ENCODE results near the gene CYP4F8.
"Not testable (repeated sequence)": the region's sequence is repeated elsewhere in the genome, so short reads cannot be mapped to it uniquely, and the experiment has no call there.

Gene CYP4F8

DNA sequence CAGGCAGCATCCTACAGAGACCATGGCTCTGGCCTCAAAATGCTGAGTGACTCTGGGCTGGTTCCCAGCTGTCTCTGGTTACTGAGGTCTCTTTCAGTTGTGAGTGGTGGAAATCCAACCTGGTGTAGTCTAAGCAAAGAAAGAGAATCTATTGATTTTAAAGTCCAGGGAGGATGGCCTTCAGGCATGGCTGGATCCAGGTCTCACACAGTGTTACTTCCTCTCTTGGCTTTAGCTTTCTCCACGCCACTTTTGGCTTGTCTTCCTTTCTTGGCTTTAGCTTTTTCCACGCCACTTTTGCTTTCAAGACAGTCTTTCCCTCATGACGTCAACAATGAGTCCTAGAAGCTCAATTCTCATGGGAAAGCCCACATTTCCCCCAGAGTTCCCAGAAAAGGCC, 29.8 kb downstream of the CYP4F8 start:
- DNase-seq (ENCODE audit: low spot score), result no peak

DNA sequence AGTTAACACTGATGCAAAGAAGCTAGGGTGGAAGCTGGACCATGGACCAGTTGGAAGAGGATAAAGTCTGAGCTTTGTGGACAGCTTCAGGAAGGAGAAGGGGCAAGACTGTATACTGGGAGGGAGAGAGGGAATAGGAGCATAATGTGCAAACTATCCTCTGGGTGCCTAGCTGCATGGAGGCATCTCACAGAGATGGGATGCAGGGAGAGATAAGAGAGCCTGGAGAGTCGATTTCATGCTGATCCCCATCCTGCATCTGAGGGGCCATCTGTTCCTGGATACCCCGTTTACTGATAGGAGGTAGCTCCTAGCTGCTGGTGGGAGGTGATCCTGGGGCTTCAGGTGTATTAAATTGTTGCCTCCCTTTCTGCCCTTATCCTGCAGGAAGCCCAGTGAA, 34.5 kb downstream of the CYP4F8 start:
- no peak for DNase-seq (ENCODE audit: low spot score)

DNA sequence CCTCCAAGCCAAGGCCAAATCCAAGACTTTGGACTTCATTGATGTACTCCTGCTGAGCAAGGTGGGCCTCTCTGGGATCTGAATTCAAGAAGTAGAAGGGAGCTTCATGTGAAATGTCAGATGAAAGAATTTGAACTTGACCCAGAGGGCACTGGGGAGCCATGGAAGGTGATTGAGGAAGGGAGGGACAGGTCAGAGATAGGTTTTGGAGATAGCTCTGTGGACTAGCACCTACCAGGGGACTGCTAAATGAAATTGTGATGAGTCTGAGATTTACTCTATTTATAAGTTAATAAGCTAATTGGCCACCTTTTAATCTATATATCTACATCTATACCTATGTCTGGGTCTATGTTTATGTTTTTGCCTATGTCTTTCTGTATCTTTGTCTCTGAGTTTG, 35.1 kb downstream of the CYP4F8 start:
- not testable (repeated sequence) for DNase-seq (ENCODE audit: low spot score)

DNA sequence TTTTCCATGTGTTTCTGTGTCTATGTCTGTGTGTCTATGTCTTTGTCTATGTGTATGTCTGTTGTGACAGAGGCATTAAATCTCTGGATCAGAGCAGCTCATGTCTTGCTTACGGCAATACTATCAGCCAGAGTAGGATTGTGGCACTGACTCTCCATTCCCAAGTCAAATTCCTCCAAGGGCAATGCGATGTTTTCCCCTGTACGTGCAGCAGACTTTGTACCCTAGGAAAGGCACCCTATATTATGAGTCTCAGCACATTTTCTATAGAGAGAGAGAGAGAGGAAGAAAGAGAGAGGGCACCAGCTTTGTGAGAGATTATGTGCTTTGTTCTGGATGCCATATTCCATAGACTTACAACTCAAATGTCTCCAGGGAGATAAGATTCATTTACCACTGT, 36.8 kb downstream of the CYP4F8 start:
- no peak for DNase-seq (ENCODE audit: low spot score)

DNA sequence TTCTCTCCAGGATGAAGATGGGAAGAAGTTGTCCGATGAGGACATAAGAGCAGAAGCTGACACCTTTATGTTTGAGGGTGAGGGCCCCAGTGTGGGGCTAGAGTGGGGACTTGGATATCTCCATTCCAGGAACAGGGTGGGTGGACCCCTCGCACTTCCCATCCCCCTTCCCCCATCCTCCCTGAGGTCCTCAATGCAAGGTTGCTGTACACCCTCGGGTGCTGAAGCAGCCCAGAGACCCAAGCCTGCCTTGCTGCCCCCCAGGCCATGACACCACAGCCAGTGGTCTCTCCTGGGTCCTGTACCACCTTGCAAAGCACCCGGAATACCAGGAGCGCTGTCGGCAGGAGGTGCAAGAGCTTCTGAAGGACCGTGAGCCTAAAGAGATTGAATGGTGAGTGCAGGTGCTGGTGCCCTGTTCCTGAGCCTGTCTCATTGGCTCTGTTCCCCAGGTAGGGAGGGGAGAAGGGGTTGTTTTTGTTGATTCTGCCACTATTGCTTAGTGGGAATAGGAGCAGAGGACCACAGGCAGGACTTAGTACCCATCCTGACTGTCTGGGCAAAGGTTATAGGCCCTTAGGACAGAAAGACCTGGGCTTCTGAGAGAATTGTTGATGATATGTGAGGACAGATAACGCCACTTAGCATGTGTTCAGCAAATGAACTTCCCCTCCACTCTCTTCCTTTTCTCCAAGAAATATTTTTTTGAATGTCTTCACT, 37.7 kb downstream of the CYP4F8 start:
- no peak for DNase-seq (ENCODE audit: low spot score)

DNA sequence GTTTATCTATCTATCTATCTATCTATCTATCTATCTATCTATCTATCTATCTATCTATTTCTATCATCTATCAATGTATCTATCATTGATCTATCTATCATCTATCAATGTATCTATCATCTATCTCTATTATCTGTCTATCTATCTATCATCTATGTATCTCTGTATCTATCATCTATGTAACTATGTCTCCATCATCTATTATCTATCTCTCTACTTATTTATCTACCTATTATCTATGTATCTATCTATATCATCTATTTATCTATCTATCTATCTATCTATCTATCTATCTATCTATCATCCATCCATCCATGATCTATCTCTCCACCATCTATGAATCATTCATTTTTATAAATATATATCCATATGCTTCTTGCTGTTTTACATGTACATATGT, 41.4 kb downstream of the CYP4F8 start:
- no peak for DNase-seq (ENCODE audit: low spot score)

DNA sequence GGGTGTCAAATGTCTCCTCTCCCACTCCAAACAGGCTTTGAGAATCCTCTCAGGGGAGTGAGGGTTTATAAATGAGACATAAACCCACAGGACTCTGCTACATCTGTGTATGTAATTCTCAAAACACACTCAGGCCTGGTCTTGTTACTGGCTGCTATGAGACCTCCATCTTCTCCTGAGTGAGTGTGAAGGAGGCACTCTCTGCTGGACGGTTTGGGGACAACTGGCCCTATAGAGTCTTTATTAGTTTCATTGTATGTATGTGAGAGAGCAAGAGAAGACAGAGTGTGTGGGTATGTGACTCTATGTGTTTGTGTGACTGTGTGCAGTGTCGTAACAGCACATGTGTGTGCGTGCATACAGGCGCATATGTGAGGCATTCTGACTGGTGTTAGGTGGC, 48.2 kb downstream of the CYP4F8 start:
- DNase-seq (ENCODE audit: low spot score), result peak; percentile 54

DNA sequence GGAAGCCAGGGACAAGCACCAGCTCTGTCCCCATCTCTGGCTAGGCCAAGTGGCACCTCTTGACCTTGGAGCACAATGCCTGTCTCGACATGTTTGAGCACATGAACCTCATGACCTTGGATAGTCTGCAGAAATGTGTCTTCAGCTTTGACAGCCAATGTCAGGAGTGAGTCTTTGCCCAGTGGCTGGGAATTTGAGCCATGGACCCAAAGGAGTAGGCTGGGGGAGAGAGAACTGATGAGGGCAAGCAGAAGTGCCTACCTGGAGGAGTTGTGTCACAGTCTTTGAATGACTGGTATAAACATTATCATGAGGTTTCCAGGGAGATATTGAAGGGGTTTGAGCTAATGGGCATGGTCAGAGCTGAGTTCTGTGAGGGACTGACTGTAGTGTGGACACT, 51.2 kb downstream of the CYP4F8 start:
- no peak for DNase-seq (ENCODE audit: low spot score)

DNA sequence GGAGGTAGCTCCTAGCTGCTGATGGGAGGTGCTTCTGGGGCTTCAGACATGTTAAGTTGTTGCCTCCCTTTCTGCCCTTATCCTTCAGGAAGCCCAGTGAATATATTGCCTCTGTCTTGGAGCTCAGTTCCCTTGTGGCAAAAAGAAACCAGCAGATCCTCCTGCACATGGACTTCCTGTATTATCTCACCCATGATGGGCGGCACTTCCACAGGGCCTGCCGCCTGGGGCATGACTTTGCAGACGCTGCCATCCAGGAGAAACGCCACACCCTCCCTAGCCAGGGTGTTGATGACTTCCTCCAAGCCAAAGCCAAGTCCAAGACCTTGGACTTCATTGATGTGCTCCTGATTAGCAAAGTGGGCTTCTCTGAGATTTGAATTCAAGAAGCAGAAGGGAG, 51.9 kb downstream of the CYP4F8 start:
- DNase-seq (ENCODE audit: low spot score), result peak; percentile 59

DNA sequence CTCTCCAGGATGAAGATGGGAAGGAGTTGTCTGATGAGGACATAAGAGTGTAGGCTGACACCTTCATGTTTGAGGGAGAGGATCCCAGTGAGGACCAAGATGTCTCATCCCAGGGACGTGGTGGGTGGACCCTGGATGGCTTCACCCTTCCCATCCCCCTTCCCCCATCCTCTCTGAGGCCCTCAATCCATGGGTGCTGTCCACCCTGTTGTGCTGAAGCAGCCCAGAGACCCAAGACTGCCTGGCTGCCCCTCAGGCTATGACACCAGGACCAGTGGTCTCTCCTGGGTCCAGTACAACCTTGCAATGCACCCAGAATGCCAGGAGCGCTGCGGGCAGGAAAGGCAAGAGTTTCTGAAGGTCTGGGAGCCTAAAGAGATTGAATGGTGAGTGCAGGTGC, 54.4 kb downstream of the CYP4F8 start:
- DNase-seq (ENCODE audit: low spot score), result no peak

DNA sequence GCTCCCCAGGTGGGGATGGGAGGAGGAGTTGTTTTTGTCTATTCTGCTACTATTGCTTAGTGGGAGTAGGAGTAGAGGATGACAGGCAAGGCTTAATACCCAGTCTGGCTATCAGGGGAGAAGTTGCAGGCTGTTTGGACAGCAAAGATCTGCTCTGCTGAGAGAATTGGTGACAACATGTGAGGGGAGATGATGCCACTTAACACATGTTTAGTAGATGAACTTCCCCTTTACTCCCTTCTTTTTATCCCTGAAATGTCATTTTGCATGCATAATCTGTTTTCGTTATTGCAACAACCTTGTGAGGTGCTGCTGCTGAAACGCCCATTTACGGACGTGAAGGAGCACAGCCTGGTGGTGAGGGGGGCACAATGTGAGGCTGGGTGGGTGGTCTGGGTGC, 54.9 kb downstream of the CYP4F8 start:
- DNase-seq (ENCODE audit: low spot score), result no peak

DNA sequence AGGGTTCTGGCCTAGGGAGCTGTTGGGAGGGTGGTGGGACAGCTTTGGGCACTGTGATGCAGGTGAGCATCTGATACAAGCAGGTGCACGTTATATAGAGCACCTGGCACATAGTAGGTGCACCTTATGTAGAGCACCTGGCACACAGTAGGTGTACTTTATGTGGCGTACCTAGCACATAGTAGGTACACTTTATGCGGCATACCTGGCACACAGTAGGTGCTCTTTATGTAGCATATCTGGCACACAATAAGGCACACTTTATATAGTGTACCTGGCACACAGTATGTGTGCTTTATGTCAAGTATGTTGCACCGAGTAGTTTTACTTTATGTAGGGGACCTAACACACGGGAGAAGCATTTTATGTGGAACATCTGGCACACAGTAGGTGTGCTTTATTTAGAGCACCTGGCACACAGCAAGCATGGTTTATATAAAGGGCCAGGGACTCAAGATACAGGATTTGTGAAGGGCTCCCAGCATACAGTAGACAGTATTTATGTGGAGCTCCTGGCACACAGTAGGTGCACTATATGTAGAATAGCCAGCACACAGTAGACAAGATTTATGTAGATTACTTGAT, 56.3 kb downstream of the CYP4F8 start:
- DNase-seq (ENCODE audit: low spot score), result no peak

DNA sequence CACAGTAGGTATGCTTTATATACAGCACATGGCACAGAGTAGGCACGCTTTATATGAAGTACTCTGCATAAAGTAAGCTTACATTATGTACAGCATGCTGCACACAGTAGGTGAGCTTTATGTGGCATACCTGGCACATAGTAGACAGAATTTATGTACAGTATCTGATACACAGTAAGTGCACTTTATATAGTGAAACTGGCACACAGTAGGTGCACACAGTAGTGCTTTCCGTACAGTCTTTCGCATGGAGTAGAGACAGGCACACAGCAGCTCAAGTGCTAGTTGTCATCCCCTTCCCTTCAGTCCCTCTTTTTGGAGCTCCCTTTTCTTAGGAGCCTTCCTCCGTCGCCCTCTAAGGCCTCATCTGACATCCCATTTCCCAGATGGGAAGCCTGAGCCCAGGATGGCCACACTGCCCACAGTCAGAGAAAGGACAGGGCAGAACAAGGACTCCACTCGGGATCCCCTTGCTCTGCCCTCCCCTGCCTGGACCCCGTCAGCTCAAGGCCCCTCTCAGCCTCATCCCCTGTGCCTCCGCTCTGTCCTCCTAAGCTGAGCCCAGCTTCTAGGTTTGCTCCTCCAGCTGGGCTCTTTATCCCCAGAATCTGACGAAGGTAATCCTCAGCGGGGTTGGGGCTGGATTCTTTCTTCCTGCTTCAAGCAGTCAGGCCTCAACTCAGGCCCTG, 57.0 kb downstream of the CYP4F8 start:
- DNase-seq (ENCODE audit: low spot score), result no peak

DNA sequence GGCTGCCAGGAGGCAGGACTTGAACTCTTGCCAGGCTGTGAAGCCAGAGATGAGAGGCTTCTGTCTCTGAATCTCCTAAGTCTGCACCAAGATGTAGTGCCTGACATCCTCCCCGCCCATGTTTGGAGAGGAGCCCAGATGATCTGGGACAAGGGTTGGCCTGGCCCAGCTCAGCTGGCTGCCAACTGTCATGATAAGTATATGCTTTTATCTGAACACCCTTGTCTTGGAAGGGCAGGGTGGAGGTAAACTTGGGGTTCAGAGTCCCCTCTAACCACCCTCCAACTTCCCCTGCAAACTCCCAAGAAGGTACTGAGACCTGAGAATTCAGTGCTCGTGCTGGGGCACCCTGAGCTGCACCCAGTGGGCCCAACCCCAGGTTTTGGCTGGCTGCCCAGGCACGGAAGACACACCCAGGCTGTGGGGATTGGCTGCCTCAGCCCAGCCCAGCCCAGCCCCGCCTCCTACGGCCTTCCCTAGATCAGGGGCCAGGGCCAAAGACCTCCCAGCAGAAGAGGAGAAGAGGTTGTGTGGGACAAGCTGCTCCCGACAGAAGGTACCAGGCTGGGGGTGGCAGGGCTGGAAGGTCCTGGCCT, 57.7 kb downstream of the CYP4F8 start, which contains the start of gene CYP4F12:
Gene CYP4F12, plus strand, starts transcription at position 508 of the 596 bp plus-strand sequence. CDS start 443 bp downstream, outside the sequence.
- peak; percentile 94 for DNase-seq (ENCODE audit: low spot score)

DNA sequence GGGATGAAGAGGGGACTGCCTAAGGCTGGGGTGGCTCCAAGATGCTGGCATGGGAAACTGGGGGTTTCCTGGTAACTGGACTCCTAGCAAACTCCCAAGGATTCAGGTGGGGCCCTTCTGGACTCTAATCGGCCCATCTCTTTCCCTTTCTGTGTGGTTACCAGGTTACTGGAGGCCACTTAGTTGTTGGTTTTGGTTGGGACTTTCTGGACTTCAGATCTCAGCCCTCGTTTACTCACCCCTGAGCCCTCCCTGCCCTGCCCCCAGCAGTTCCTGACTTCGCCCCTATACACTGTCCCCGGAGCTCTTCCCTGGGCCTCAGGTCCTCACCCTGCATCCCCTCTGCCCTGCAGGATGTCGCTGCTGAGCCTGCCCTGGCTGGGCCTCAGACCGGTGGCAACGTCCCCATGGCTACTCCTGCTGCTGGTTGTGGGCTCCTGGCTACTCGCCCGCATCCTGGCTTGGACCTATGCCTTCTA, 58.2 kb downstream of the CYP4F8 start:
- no peak for DNase-seq (ENCODE audit: low spot score)

DNA sequence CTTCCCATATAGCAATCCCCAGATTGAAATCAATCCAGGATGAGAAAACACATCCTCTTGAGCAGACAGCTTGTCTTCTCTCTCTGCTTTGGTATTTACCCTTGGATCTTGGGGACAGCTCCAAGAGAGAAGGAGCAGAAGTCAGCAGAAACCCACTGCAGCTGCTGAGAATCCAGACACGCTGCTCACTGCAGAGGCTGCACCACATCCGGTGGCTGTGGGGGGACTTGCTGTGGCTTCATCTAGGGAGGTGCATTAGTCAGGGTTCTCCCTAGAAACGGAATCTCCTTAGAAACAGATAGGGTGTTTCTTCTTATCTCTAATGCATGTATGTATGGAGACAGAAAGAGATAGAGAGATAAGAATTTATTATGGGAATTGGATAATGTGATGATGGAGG, 60.5 kb downstream of the CYP4F8 start:
- no peak for DNase-seq (ENCODE audit: low spot score)

DNA sequence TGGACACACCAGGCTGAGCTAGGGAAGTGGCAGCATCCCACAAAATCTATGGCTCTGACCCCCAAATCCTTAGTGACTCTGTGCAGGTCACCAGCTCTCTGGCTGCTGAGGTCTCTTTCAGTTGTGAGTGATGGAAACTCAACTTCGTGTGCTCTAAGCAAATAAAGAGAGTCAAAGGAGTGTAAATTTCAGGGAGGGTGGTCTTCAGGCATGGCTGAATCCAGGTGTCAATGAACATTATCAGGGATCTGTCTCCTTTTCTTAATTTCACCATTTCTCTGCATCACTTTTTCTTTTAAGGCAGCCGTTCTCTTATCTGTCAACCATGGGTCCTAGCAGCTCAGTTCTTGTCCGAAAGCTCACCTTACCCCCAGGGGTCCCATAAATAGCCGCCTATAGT, 64.1 kb downstream of the CYP4F8 start:
- no peak for DNase-seq (ENCODE audit: low spot score)

DNA sequence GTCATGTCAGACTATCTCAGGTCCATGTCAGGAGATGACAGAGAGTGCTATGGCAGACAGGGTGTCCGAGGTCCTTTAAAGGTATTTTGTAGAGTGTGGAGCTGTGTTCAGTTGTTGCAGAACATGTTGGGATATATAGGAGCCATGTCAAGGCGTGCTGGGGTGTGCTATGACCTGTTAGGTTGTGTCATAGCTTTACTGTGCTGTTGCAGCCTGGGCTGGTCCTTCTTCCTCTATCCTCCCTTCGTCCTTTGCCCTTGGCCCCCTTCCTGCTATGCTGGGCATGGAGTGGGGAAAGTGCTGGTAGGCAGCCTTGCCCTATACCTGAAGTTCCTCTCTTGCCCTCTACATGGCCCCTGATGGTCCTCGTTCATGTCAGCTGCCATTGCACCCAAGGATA, 64.8 kb downstream of the CYP4F8 start:
- not testable (repeated sequence) for DNase-seq (ENCODE audit: low spot score)
